Measurements from ENCODE around the gene TPRG1L.

DNA sequence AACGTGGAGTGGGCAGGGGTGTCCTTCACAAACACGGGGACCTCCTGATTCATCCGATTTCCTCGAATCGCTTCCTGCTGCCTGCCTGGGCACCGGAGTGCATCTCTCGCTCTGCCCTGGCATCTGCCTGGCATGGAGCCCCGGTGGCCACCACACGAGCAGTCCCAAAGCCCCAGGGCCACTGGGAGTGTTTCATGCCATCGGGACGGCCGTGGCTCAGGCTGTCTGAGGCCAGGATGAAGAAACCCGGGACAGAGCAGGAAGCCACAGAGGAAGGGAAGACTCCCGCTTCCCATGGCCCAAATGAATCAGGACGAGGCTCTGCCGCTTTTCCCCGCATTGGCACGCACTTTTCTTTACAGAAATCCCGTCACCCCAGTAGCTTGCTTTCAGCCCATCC lies 45.9 kb upstream of the TPRG1L start:
- TF ChIP-seq, protein P1, sequence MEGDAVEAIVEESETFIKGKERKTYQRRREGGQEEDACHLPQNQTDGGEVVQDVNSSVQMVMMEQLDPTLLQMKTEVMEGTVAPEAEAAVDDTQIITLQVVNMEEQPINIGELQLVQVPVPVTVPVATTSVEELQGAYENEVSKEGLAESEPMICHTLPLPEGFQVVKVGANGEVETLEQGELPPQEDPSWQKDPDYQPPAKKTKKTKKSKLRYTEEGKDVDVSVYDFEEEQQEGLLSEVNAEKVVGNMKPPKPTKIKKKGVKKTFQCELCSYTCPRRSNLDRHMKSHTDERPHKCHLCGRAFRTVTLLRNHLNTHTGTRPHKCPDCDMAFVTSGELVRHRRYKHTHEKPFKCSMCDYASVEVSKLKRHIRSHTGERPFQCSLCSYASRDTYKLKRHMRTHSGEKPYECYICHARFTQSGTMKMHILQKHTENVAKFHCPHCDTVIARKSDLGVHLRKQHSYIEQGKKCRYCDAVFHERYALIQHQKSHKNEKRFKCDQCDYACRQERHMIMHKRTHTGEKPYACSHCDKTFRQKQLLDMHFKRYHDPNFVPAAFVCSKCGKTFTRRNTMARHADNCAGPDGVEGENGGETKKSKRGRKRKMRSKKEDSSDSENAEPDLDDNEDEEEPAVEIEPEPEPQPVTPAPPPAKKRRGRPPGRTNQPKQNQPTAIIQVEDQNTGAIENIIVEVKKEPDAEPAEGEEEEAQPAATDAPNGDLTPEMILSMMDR (IDR thresholded peaks at IDR 0.05): no peak
- TF ChIP-seq POLR2A (IDR thresholded peaks at IDR 0.05): no peak

Data from esophagus squamous epithelium (tissue), 4 donors.